Bone marrow (tissue), 2 donors: Measurements from ENCODE around the gene LASP1NB.
A peak's percentile ranks its signal among the peaks of the same experiment; 100 is the strongest.
"Not testable (repeated sequence)": the region's sequence is repeated elsewhere in the genome, so short reads cannot be mapped to it uniquely, and the experiment has no call there.

Experiments
- DNase-seq, 2 donors: peaks; one replicate each; lab custom pipeline; 2025; lab: John Stamatoyannopoulos, UW

Gene LASP1NB

DNA sequence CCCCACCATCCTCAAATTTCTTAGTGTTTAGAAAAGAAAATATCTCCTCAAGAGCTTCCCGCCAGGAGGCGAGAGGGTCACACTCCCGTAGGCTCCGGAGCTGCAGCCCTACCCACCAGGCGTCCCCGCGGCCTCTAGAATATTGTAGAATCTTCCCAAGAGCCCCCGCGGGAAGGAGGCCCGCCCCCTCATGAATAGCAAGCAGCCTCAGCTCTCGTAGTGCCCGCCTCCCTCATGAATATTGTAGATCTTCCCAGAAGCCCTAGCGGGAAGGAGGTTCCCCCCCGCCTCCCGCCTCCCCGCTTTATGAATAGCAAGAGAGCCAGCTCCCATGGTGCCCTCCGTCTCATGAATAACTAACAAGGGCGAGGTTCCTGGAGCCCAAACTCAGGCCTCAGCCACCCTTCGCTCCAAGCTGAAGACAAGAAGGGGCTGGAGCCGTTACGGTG is 41.9 kb downstream of the LASP1NB start, which contains the start of gene FBXO47:
Gene FBXO47 (minus strand): TSS at position 114 of the 449 bp plus-strand sequence. CDS start 4,378 bp downstream, outside the sequence.
- DNase-seq, result peak; percentile 12 to 84

- DNase-seq, result no peak
These were observed 43.9 kb downstream of the LASP1NB start for GRCh38 chr17:38969281-38969680.

DNA sequence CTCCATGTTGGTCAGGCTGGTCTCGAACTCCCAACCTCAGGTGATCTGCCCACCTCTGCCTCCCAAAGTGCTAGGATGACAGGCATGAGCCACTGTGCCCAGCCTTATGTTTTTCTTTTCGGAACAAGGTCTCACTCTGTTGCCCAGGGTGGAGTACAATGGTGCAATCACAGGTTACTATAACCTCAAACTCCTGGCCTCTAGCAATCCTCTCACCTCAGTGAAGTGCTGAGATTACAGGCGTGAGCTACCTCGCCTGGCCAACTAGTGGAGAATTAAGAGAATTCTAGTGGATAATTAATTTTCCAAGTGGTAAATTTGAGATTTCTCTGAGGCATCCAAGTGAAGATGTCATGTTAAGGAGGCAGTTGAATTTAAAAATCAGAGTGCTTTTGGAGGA is 44.7 kb downstream of the LASP1NB start:
- DNase-seq, result no peak

GRCh38 chr17:38970804-38971203 is 45.4 kb downstream of the LASP1NB start:
- no peak for DNase-seq

DNA sequence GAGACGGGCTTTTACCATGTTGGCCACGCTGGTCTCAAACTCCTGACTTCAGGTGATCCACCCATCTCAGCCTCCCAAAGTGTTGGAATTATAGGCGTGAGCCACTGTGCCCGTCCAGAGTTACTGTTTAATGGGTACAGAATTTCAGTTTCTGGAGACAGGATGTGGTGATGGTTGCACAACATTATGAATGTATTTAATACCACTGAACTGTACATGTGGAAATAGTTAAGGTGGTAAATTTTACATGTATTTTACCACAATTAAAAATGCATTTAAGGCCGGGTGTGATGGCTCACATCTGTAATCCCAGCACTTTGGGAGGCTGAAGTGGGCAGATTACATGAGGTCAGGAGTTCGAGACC is 50.8 kb downstream of the LASP1NB start:
- DNase-seq, result not testable (repeated sequence)

- DNase-seq, result no peak
These were observed 52.8 kb downstream of the LASP1NB start for GRCh38 chr17:38978180-38978579.
